ENCODE measurements around the gene ST7. TPM values are rescaled to one million over a fixed set of nuclear protein-coding genes. Genes with fewer than 3 reads are reported as not detected.
A peak's percentile ranks its signal among the peaks of the same experiment; 100 is the strongest.

ST7 gene
- total RNA-seq, 2 experiments from 2014 or later, result 8.4 to 10.2 TPM

DNA sequence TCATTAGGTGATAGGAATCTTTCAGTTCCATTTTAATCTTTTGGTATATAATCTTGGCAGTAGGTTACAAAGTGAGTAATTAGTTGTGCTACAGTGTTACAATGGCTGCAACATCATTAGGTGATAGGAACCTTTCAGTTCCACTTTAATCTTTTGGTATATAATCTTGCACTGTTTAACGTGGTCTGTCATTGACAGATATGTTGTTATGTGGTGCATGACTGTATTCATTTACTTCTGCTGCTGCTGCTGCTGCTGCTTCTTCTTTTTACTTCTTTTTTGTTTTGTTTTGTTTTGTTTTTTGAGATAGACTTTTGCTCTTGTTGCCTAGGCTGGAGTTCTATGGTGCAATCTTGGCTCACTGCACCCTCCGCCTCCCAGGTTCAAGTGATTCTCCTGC lies 28.6 kb downstream of the ST7 start:
- Mint-ChIP-seq H3K9me3 (no peaks in the 10 kb centered on the region), H3K27me3 (no peaks in the 10 kb centered on the region), H3K36me3 (no peaks in the 10 kb centered on the region), H3K27ac (no peak overlapping the region), H3K4me1 (peaks cover 2% of the 10 kb centered on the region), H3K4me3 (no peak overlapping the region)
- no peak for DNase-seq

DNA sequence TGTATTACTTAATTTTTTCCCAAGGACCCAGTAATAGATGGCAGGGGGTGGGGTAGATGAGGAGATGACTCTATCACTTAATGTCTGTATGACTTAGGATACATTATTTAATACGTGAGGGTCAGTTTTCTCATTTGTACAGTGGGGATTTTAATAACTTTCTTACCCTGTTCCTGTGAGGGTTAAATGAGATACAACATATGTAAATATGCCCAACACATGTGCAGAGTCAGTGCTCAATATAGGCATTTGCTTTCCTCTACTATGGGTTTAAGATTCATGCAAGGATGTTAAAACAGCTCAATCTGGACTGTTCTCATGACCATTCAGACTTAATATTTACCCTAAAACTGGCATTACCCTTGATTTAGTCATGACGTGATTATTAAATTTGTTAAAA lies 31.2 kb downstream of the ST7 start:
- no peak for DNase-seq

DNA sequence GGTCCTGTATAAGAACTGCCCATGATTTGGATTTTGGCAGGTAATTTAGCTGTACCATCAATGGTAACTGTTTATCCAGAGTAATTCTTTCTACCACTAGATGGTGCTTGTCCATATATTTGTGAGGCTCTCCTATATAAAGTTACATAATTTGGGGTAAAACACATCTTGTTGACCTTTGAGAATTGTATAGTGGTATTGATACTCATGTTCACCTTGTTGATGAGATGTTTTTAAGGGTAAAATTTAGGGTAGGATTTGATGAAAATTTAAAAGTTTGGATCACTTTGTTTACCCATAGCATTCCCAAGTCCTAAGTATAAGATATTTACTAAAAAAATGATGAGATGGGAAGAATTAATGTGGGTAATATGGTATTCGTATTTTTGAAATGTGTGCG lies 31.6 kb downstream of the ST7 start:
- Mint-ChIP-seq H3K27me3 (no peaks in the 10 kb centered on the region), H3K9me3 (no peaks in the 10 kb centered on the region), H3K4me1 (peaks cover 4% of the 10 kb centered on the region), H3K4me3 (no peak overlapping the region), H3K36me3 (no peaks in the 10 kb centered on the region), H3K27ac (no peak overlapping the region)
- no peak for DNase-seq

More for the DNA sequence above, 31.2 kb downstream of the ST7 start:
- Mint-ChIP-seq H3K27ac (no peak overlapping the region), H3K9me3 (no peaks in the 10 kb centered on the region), H3K4me1 (peaks cover 4% of the 10 kb centered on the region), H3K4me3 (no peak overlapping the region), H3K27me3 (no peaks in the 10 kb centered on the region), H3K36me3 (no peaks in the 10 kb centered on the region)

DNA sequence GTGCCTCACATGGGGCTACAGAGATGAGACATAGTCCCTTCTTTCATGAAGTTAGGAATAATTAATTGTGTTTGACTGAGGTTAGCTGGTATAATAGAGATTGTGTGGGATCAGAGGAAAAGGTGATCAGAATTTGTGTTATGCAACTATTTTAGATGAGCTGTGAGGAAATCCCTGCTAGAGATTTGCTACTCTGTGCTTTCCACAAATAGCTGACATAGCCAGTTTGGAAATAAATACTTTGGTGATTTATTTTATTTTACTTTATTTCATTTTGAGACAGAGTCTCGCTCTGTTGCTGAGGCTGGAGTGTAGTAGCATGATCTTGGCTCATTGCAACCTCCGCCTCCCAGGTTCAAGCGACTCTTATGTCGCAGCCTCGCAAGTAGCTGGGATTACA lies 32.3 kb downstream of the ST7 start:
- no peaks in the 10 kb centered on the region for H3K9me3 Mint-ChIP-seq
- H3K4me1 Mint-ChIP-seq, result peaks cover 10% of the 10 kb centered on the region
- H3K4me3 Mint-ChIP-seq, result no peak overlapping the region
- DNase-seq, result no peak
- no peaks in the 10 kb centered on the region for H3K36me3 Mint-ChIP-seq
- no peak overlapping the region for H3K27ac Mint-ChIP-seq
- no peaks in the 10 kb centered on the region for H3K27me3 Mint-ChIP-seq

DNA sequence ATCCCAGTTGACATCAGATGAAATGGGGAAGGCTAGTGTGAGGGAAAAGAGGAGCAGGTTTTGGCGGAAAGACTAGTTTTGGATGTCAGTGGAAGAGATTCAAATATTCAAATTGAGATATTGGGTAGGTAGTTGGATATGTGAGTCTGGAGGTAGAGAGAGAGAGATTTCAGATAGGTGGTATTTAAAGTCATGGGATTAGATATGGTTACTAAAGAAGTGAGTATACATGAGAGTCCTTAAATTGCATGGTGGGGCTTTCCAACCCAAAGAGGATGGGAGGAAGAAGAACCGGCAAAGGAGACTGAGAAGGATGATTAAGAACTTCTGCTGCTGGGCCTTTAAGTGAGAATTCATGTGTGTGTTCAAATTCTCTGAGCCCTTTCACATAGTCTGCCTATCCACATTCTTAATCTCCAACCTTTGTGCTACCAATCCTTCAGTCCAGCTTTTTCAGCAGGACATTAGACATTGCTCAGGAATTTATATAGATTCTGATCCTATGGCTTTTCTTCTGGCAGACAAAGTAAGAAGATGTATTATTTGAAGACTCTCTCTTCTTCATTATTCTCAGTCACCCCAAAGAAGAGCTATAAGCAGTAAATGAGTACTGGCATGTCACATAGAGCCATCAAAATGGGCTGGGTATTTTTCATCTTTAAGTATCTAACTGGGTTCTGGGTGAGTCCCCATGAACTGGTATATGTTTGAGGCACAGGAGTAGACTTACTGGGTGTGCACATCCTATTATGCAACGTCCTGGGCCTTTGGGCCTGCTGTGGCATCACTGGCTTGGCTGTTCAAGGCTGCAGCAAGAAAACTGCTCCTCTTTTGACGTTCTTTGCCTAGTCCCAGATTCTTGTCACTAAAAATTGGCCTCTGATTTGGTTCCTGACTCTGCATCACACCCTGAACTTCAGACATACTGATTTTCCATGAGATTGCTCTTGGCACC lies 33.6 kb downstream of the ST7 start:
- H3K27me3 Mint-ChIP-seq, result no peaks in the 10 kb centered on the region
- peaks cover 7% of the 10 kb centered on the region for H3K36me3 Mint-ChIP-seq
- H3K4me3 Mint-ChIP-seq, result no peak overlapping the region

DNA sequence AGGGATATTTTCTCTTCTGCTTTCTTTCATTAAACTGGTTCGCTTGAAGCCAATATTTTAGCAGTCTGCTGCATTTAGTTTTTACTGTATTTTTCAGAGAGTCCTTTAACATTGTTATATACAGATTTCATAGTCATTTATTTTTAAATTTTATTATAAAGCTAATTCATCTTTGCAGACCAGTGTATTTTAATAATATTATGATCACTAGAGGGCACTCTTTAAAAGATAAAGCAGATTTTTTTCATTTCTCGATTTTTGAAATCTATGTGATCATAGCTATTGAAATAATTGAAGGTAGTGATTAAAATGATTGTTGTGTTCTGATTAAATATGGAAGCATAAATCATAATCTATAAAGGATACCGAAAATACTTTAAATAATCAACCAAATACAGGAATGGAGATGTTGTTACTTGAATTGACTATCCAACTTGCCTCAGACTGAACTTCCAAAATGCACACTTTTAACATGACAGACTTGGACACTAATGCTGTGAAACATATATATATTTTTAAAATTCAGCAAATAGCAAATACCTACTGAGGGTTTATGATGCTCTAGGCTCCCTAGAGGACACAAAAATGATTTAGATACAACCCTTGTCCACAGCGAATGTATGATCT lies 35.2 kb downstream of the ST7 start:
- Mint-ChIP-seq H3K4me1 (peaks cover 12% of the 10 kb centered on the region), H3K27me3 (no peaks in the 10 kb centered on the region), H3K27ac (no peak overlapping the region), H3K9me3 (peaks cover 4% of the 10 kb centered on the region), H3K4me3 (no peak overlapping the region), H3K36me3 (peaks cover 12% of the 10 kb centered on the region)
- no peak for DNase-seq

More for the DNA sequence above, 33.6 kb downstream of the ST7 start:
- Mint-ChIP-seq H3K4me1 (peaks cover 12% of the 10 kb centered on the region), H3K27ac (no peak overlapping the region), H3K9me3 (peaks cover 4% of the 10 kb centered on the region)
- DNase-seq, result no peak

DNA sequence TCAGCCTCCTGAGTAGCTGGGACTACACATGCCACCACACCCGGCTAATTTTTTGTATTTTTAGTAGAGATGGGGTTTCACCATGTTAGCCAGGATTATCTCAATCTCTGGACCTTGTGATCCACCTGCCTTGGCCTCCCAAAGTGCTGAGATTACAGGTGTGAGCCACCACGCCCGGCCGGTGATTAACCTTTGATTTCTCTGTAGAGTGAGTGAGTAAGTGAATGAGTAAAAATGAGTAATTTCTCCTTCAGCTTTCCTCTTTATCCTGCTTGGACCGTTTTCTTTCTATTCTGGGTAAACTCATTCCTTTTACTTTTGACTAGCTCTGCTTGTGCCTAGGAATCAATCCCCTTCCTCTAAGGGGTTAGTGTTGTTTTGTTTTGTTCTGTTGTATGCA lies 36.8 kb downstream of the ST7 start:
- Mint-ChIP-seq H3K27ac (peak overlapping the region; percentile 19), H3K9me3 (peaks cover 4% of the 10 kb centered on the region), H3K36me3 (peaks cover 12% of the 10 kb centered on the region), H3K4me1 (peaks cover 12% of the 10 kb centered on the region), H3K27me3 (no peaks in the 10 kb centered on the region), H3K4me3 (no peak overlapping the region)
- no peak for DNase-seq

DNA sequence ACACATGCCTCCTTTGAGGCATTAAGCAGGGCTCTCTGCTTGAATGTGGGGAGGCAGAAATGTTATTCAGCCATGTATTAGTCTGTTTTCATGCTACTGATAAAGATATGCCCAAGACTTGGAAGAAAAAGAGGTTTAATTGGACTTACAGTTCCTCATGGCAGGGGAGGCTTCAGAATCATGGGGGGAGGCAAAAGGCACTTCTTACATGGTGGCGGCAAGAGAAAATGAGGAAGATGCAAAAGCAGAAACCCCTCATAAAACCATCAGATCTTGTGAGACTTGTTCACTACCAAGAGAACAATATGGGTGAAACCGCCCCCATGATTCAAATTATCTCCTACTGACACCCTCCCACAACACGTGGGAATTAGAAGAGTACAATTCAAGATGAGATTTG lies 37.9 kb downstream of the ST7 start:
- peaks cover 4% of the 10 kb centered on the region for H3K9me3 Mint-ChIP-seq
- no peak overlapping the region for H3K4me3 Mint-ChIP-seq
- DNase-seq, result no peak
- peaks cover 12% of the 10 kb centered on the region for H3K36me3 Mint-ChIP-seq
- no peak overlapping the region for H3K27ac Mint-ChIP-seq
- H3K4me1 Mint-ChIP-seq, result peaks cover 10% of the 10 kb centered on the region
- H3K27me3 Mint-ChIP-seq, result no peaks in the 10 kb centered on the region

DNA sequence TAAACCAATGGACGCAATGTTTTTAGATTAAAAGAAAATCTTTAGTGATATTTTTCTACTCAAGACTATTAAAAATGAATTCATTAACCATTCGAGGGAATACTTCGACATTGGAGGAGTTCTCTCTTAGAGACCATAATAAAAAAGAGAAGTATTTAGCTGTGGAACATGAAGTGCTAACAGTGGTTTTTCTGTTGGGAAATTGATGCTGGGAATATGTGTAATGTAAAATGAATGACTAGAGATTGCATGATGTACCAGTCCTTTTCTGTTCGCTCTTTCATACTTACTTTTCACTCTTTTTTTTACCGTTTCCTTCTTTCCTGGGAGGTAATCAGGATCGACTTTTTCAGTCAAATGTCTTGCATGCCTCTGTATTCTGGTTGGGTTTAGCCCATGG lies 41.3 kb downstream of the ST7 start:
- H3K27me3 Mint-ChIP-seq, result no peaks in the 10 kb centered on the region
- H3K9me3 Mint-ChIP-seq, result peaks cover 4% of the 10 kb centered on the region
- DNase-seq, result no peak
- H3K4me3 Mint-ChIP-seq, result no peak overlapping the region
- peaks cover 9% of the 10 kb centered on the region for H3K4me1 Mint-ChIP-seq
- H3K36me3 Mint-ChIP-seq, result peaks cover 12% of the 10 kb centered on the region
- H3K27ac Mint-ChIP-seq, result no peak overlapping the region

DNA sequence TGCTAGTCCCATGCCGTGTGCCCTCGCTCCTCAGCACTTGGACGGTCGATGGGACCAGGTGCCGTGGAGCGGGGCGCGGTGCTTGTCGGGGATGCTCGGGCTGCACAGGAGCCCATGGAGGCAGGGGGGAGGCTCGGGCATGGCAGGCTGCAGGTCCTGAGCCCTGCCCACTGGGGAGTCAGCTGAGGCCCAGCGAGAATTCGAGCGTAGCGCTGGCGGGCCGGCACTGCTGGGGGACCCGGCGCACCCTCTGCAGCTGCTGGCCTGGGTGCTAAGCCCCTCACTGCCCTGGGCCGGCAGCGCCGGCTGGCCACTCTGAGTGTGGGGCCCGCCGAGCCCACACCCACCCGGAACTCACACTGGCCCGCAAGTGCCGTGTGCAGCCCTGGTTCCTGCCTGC lies 44.7 kb downstream of the ST7 start:
- no peaks in the 10 kb centered on the region for H3K9me3 Mint-ChIP-seq
- no peak overlapping the region for H3K27ac Mint-ChIP-seq
- no peaks in the 10 kb centered on the region for H3K36me3 Mint-ChIP-seq

DNA sequence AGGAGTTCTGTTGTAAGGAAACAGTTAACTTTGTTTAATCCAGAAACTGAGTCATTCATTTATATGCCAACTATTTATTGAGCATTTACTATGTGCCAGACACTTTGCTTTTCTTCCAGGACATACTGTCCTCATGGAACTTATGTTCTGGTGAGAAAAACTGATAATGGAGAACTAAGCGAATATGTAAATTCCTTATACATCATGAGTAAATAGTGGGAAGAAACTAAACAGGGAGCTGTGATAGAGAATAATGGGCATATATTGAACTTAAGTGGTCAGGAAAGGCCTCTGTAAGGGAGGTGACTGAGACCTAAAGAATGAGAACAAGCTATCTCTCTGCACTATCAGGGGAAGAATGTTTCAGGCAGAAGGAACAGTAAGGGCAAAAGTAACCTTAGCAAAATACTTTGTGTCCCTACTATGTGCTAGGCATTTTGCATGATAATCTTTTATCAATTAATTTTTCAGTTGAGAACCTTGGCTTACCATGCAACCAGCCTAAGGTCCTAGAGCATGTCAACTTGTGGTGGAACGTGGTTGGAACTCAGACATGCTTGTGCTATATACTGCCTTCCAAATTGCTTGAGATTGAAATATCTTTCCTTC lies 45.4 kb downstream of the ST7 start:
- no peak overlapping the region for H3K4me3 Mint-ChIP-seq
- H3K4me1 Mint-ChIP-seq, result peaks cover 2% of the 10 kb centered on the region
- no peaks in the 10 kb centered on the region for H3K36me3 Mint-ChIP-seq
- no peak for DNase-seq
- no peaks in the 10 kb centered on the region for H3K9me3 Mint-ChIP-seq
- H3K27ac Mint-ChIP-seq, result no peak overlapping the region
- H3K27me3 Mint-ChIP-seq, result no peaks in the 10 kb centered on the region

More for the DNA sequence above, 44.7 kb downstream of the ST7 start:
- peaks cover 2% of the 10 kb centered on the region for H3K4me1 Mint-ChIP-seq
- no peak for DNase-seq
- no peaks in the 10 kb centered on the region for H3K27me3 Mint-ChIP-seq
- H3K4me3 Mint-ChIP-seq, result no peak overlapping the region

DNA sequence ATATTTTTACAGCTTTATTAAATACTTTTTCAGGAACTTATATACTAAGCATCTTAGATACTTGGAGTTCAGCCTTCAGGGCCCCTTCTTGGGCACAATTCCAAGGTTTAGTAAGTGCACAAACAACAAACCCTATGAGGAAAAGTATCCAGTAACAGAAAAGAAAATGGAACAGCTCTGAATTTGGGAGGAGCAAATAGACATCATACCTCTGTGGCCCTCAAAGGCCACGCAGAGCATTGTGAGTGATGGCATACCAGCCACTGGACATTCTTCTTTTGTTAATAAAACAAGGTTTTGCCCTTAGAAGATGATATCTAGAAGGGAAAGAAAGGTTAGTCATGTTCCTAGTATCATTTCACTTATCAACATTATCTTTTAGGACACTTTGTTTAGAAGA lies 46.0 kb downstream of the ST7 start:
- no peak for DNase-seq
- no peaks in the 10 kb centered on the region for H3K27me3 Mint-ChIP-seq
- H3K9me3 Mint-ChIP-seq, result no peaks in the 10 kb centered on the region
- no peaks in the 10 kb centered on the region for H3K36me3 Mint-ChIP-seq
- no peak overlapping the region for H3K27ac Mint-ChIP-seq
- no peak overlapping the region for H3K4me3 Mint-ChIP-seq
- H3K4me1 Mint-ChIP-seq, result peaks cover 2% of the 10 kb centered on the region

DNA sequence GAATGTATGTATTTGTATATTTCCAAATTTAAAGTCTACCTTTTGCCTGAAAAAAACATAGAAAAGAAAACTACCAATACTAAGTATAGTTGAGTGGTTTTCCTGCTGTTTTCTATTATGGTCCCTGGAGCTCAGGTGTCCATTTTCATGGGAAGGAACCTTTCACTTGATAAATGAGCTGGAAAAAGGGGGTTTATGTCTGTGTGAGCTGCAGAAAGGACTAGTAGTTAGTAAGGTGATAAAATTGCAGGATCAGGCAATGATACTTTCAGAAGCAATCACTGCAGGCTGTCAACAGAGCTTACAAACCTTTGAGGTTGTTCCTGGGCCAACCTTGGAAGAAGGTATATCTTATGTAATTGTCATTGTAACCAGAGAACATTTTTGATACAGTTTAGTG lies 48.0 kb downstream of the ST7 start:
- H3K27me3 Mint-ChIP-seq, result no peaks in the 10 kb centered on the region
- no peak overlapping the region for H3K4me3 Mint-ChIP-seq
- no peaks in the 10 kb centered on the region for H3K9me3 Mint-ChIP-seq
- H3K36me3 Mint-ChIP-seq, result no peaks in the 10 kb centered on the region
- DNase-seq, result no peak
- no peak overlapping the region for H3K27ac Mint-ChIP-seq
- H3K4me1 Mint-ChIP-seq, result peaks cover 10% of the 10 kb centered on the region

DNA sequence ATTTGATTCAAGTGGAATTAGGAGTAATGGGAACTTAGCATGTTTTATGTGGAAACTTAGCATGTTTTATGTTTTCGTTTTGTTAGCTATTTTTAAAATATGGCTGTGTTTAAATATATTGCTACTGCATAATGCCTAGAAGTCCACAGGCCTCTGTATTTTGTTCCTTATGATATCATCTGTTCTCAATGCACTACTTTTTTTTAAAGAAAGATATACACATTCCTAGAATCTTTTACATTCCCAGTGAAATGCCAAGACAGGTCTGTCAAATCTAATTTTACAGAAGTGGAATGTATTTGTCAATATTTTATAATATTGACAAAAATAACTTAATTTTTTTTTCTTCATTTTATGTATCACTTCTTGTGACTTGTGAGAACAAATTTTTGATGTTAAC lies 51.6 kb downstream of the ST7 start:
- Mint-ChIP-seq H3K9me3 (peaks cover 3% of the 10 kb centered on the region), H3K4me3 (no peak overlapping the region), H3K36me3 (peaks cover 3% of the 10 kb centered on the region), H3K27me3 (no peaks in the 10 kb centered on the region), H3K27ac (no peak overlapping the region), H3K4me1 (peaks cover 41% of the 10 kb centered on the region)
- no peak for DNase-seq

DNA sequence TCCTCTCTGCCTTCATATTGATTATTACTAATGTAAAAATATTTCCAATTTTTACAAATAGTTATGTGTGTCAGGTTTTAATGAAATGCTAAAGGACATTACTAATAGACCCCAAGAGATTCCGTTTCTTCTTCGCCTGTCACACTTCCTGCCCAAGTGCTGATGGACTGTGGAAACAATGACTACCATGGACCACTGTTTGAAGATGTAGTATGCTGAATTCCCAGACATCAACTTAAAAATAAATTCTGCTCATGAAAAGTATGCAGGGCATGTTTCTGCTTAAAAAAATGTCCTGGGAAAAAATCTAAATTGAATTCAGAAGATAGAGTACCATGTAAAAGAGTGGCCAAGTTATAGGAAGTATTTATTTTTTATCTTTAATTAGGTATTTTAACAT lies 52.1 kb downstream of the ST7 start:
- peaks cover 3% of the 10 kb centered on the region for H3K36me3 Mint-ChIP-seq
- H3K9me3 Mint-ChIP-seq, result peaks cover 3% of the 10 kb centered on the region
- no peaks in the 10 kb centered on the region for H3K27me3 Mint-ChIP-seq
- no peak overlapping the region for H3K27ac Mint-ChIP-seq
- no peak for DNase-seq
- peaks cover 46% of the 10 kb centered on the region for H3K4me1 Mint-ChIP-seq
- no peak overlapping the region for H3K4me3 Mint-ChIP-seq
